GM19468 (cell line): Measurements from ENCODE around the gene RAPGEF5.

Source experiments
- ATAC-seq: cut with Tn5 transposase; IDR thresholded peaks from one replicate; pipeline ENCODE4 v1.9.1; 2021; ENCODE audit warnings: mild to moderate bottlenecking, moderate library complexity, moderate number of reproducible peaks; ENCODE audit not compliant: unreplicated experiment; ENCODE audit errors: extremely low read depth

RAPGEF5 gene

DNA sequence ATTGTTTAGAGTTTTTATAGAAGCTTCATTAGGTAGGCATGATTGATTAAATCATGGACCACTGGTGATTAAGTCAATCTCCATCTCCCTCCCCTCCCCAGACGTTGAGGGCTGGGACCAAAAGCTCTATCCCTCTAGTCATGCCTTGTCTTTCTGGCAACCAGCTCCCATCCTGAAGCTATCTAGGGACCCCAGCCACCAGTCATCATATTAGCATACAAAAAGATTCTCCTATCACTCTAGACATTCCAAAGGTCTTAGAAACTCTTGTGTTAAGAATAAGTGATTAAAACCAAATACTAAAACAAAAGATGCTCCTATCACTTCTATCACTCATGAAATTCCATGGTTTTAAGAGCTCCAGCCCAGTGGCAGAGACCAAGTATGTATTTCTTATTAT is 178.2 kb downstream of the RAPGEF5 start:
- no peak for ATAC-seq

GRCh38 chr7:22176791-22177412 is 180.1 kb downstream of the RAPGEF5 start:
- no peak for ATAC-seq

GRCh38 chr7:22174574-22174953 is 182.4 kb downstream of the RAPGEF5 start:
- no peak for ATAC-seq

- peak; percentile 59 for ATAC-seq
These were observed 183.0 kb downstream of the RAPGEF5 start for GRCh38 chr7:22173685-22174573.

DNA sequence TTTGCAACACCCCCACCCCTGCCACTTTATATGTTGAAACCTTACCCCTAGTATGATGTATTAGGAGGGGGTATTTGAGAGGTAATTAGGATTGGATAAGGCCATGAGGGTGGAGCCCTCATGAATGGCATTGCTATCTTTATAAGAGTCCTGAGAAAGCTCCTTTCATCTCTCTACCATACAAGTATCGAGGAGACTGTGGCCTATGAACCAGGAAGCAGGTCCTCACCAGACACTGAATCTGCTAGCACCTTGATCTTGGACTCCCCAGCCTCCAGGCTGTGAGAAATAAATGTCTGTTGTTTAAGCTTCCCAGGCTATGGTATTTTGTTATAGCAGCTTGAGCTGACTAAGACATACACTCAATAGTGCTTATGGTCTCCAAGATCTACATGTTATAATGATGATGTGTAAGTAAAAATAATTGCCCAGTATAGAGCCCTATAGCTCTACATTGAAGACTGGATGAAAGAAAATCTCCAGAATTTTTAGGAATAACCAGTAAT is 188.8 kb downstream of the RAPGEF5 start:
- no peak for ATAC-seq

DNA sequence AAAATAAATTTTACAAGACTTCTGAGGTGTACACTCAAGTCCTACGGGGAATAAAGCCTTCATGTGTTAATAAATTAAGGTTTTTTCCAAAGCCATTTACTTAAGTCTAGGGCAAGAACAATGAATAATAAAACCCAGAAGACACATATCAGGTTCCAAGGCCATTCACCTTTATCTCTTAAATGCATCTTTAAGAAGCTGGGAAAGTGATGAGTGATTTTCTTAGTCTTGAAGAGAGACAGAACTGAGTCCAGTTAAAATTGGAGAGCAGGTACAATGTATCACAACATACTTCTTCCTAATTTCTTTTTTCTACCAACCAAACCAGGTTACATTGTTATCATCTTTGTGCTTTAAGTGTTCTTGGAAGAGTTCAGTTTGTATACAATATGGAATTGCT is 189.5 kb downstream of the RAPGEF5 start:
- no peak for ATAC-seq

DNA sequence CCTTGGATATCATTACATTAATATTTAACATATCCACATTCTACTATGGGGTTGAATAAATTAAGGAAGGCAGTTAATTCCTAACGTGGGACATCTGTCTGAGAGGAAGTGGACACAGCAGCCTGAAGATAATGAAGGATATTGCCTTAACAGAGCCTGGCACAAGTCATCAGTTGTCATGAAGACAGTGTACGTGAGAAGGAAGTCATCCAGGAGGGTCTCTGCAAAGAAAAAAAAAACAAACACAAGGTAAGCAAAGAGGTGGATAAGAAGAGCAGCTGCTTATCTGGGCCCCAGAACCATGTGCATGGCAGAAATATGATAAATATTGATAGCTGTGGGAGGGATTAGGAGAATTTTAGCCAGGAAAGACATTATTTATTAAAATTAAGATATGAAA is 190.0 kb downstream of the RAPGEF5 start:
- ATAC-seq, result no peak

DNA sequence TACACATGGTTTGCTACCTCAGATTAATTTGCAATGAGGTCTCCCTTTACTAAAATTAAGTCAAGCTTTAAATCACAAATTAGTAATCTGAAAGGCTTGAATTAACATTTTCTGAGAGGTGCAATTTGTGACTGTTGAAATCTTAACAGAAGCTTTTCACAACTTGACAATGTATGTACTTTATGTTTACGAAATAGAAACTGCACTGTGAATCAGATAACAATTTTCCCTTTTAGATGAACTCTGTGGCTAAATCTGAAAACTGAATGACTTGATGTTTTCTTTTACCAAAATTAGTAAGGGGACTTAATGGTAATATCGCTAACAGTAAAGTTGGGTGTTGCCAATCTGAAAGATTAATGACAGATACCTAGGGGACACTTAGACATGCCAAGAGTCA is 197.6 kb downstream of the RAPGEF5 start:
- ATAC-seq, result no peak

- no peak for ATAC-seq
These were observed 199.4 kb downstream of the RAPGEF5 start for GRCh38 chr7:22157552-22157951.

GRCh38 chr7:22156205-22156604 is 200.7 kb downstream of the RAPGEF5 start:
- ATAC-seq, result no peak

DNA sequence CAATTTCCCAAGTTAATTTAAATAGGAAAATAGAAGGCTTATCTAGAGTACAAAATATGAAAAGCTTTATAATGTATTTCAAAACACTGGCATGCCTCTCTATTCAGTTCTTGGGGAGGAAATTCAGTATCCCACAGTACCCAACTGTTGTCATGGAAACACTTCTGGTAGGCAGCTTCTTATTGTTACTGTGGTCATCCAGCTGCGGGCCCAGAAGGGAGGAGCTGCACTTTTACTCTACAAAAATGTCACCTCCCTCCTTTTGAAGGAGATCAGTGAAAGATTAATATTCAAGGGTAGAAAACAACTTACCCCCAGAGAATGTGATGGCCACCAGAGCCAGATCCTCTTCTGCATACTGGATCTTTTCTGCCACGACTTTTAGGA is 202.8 kb downstream of the RAPGEF5 start:
- no peak for ATAC-seq

- no peak for ATAC-seq
These were observed 203.4 kb downstream of the RAPGEF5 start for GRCh38 chr7:22153432-22154142.

- ATAC-seq, result no peak
These were observed 204.3 kb downstream of the RAPGEF5 start for GRCh38 chr7:22152690-22153089.

DNA sequence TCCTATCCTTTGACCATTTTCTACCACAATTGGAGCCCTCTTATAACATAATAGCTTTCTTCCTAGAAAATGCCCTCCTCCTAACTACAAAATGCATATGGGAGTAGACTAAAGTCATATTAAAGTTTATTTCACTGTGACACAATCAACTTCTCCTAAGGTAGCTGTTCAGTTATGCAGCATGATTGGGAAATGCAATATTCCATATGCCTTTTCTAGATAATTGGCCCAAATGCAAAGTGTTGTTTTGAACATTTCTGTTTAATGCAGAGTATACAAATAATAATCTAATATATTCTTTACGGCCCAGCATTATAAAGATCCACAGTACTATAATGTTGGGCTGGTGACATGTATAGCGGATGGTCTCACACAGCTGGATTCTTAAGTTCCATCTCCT is 205.1 kb downstream of the RAPGEF5 start:
- no peak for ATAC-seq

GRCh38 chr7:22150221-22150620 is 206.7 kb downstream of the RAPGEF5 start:
- no peak for ATAC-seq

- ATAC-seq, result no peak
These were observed 209.1 kb downstream of the RAPGEF5 start for GRCh38 chr7:22147868-22148267.

GRCh38 chr7:22146961-22147512 is 209.9 kb downstream of the RAPGEF5 start:
- ATAC-seq, result no peak

GRCh38 chr7:22144950-22145349 is 212.0 kb downstream of the RAPGEF5 start:
- ATAC-seq, result no peak

- ATAC-seq, result no peak
These were observed 213.5 kb downstream of the RAPGEF5 start for GRCh38 chr7:22143491-22143890.

- no peak for ATAC-seq
These were observed 214.4 kb downstream of the RAPGEF5 start for GRCh38 chr7:22142572-22142971.

GRCh38 chr7:22141355-22141754 is 215.6 kb downstream of the RAPGEF5 start:
- no peak for ATAC-seq
